Uterus (tissue), 4 donors: ENCODE measurements around the gene NT5C2. TPM values are rescaled to one million over a fixed set of nuclear protein-coding genes. Genes with fewer than 3 reads are reported as not detected.

ENCODE experiments used
- DNase-seq, 2 donors: peaks; one replicate each; pipeline ENCODE4 v3.0.0-alpha.2; 2019 to 2020
- H3K27ac ChIP-seq, 2 donors: fragments of 200-600 bp; sonication (generic); 1 replicate in 1 of 2; 2 replicates in 1 of 2; pipeline ENCODE4 v1.5.1; 2016 to 2018
- H3K27me3 ChIP-seq, 2 donors: fragments of 200-600 bp; sonication (generic); one replicate each; pipeline ENCODE4 v1.5.1; 2018 to 2019; ENCODE audit warnings: control low read depth in 1 of 2
- H3K36me3 ChIP-seq, 2 donors: fragments of 200-600 bp; sonication (generic); one replicate each; pipeline ENCODE4 v1.5.1; 2019; ENCODE audit warnings: control low read depth in 1 of 2
- H3K4me1 ChIP-seq, 2 donors: fragments of 200-600 bp; sonication (generic); one replicate each; pipeline ENCODE4 v1.5.1; 2018 to 2019; ENCODE audit warnings: control low read depth in 1 of 2
- H3K4me3 ChIP-seq, 2 donors: fragments of 200-600 bp; sonication (generic); 1 replicate in 1 of 2; 2 replicates in 1 of 2; pipeline ENCODE4 v1.5.1; 2018 to 2019; ENCODE audit warnings: mild to moderate bottlenecking in 1 of 2
- H3K9me3 ChIP-seq, 2 donors: fragments of 200-600 bp; sonication (generic); one replicate each; pipeline ENCODE4 v1.5.1; 2019; ENCODE audit warnings: control low read depth in 1 of 2
- POLR2A ChIP-seq, 2 donors: fragments of 450-650 bp; IDR thresholded peaks; one replicate each; pipeline ENCODE4 v1.6.1; 2016; ENCODE audit warnings: antibody characterized with exemption in 2 of 2, mild to moderate bottlenecking in 1 of 2, moderate library complexity in 1 of 2
- intact Hi-C: fragments of 100-400 bp; cut with DNase I; formaldehyde crosslinking; loops from one replicate; pipeline ENCODE4 v1.15.1; 2023; ENCODE audit warnings: low total_unique reads
- total RNA-seq, 4 donors: library from RNA; depleted of rRNA in 3 of 4; stranded (reverse); fragments of >200 nt in 3 of 4; gene quantifications; one replicate each; pipeline versions ENCODE4 v1.1.0 to v1.2.4, GENCODE V29; 2014 to 2023
- TF ChIP-seq, protein P1 (sequence below), 4 experiments: fragments of 200-600 bp in 2 of 4; fragments of 450-650 bp in 2 of 4; sonication (generic) in 2 of 4; IDR thresholded peaks; one replicate each; pipeline ENCODE4 v1.5.1; 2016 to 2019; ENCODE audit warnings: antibody characterized with exemption in 4 of 4, mild to moderate bottlenecking in 2 of 4, moderate library complexity in 1 of 4
- donor health status: DM: yes; HTN: yes; CAD: no.

Gene NT5C2
- total RNA-seq, 4 donors from 2014 or later, result 12.3 to 134 (median 99.4) TPM

GRCh38 chr10:103041391-103041790 is 151.7 kb downstream of the NT5C2 start:
- Histone ChIP-seq H3K36me3 (no peaks in the 10 kb centered on the region), H3K27ac (no peak overlapping the region), H3K4me3 (no peak overlapping the region), H3K27me3 (no peaks in the 10 kb centered on the region), H3K4me1 (no peaks in the 10 kb centered on the region), H3K9me3 (no peaks in the 10 kb centered on the region)
- TF ChIP-seq POLR2A (IDR thresholded peaks at IDR 0.05), result no peak
- TF ChIP-seq, protein P1, sequence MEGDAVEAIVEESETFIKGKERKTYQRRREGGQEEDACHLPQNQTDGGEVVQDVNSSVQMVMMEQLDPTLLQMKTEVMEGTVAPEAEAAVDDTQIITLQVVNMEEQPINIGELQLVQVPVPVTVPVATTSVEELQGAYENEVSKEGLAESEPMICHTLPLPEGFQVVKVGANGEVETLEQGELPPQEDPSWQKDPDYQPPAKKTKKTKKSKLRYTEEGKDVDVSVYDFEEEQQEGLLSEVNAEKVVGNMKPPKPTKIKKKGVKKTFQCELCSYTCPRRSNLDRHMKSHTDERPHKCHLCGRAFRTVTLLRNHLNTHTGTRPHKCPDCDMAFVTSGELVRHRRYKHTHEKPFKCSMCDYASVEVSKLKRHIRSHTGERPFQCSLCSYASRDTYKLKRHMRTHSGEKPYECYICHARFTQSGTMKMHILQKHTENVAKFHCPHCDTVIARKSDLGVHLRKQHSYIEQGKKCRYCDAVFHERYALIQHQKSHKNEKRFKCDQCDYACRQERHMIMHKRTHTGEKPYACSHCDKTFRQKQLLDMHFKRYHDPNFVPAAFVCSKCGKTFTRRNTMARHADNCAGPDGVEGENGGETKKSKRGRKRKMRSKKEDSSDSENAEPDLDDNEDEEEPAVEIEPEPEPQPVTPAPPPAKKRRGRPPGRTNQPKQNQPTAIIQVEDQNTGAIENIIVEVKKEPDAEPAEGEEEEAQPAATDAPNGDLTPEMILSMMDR (IDR thresholded peaks at IDR 0.05), result no peak
- intact Hi-C loops, result no loop called here
- no peak for DNase-seq

GRCh38 chr10:103040418-103040817 is 152.7 kb downstream of the NT5C2 start:
- H3K27me3 ChIP-seq, result no peaks in the 10 kb centered on the region
- H3K4me3 ChIP-seq, result no peak overlapping the region
- no peak overlapping the region for H3K27ac ChIP-seq
- intact Hi-C loops, result no loop called here
- TF ChIP-seq POLR2A (IDR thresholded peaks at IDR 0.05), result no peak
- TF ChIP-seq, protein P1 (IDR thresholded peaks at IDR 0.05), result no peak
- no peak for DNase-seq
- H3K36me3 ChIP-seq, result no peaks in the 10 kb centered on the region
- no peaks in the 10 kb centered on the region for H3K9me3 ChIP-seq
- no peaks in the 10 kb centered on the region for H3K4me1 ChIP-seq

DNA sequence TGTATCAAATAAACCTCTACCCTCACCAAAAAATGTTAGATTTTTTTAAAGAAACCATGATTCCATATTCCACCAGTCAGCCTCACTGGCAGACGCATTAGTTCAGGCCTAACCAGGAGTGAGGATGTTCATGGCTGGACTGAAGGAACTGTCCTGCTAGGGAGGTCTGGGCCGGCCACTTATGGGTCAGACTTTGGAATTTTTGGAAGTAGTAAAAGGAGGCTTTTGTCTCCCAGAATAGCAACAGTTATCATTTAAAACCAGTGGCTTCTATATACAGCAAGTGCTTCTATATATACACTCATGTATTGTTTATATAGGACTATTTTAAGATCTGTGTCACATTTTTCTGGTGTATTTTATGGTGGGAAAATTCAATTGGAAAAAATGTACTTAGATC is 154.5 kb downstream of the NT5C2 start:
- no peaks in the 10 kb centered on the region for H3K36me3 ChIP-seq
- H3K4me1 ChIP-seq, result no peaks in the 10 kb centered on the region
- H3K27me3 ChIP-seq, result no peaks in the 10 kb centered on the region
- TF ChIP-seq, protein P1 (IDR thresholded peaks at IDR 0.05), result no peak
- TF ChIP-seq POLR2A (IDR thresholded peaks at IDR 0.05), result no peak
- no peak overlapping the region for H3K4me3 ChIP-seq
- DNase-seq, result no peak
- no peak overlapping the region for H3K27ac ChIP-seq
- intact Hi-C loops, result no loop called here
- H3K9me3 ChIP-seq, result no peaks in the 10 kb centered on the region

Other genes starting within 250 kb of the NT5C2 start
- under 1 TPM in 2 of 4 donors, not detected in 2; 0.26 to 0.35 TPM for gene RPEL1, start 52.6 kb upstream of the NT5C2 start, total RNA-seq
- gene INA, start 83.9 kb upstream of the NT5C2 start, total RNA-seq, result under 1 TPM in 1 of 4 donors, not detected in 3; 0.55 TPM
- gene PCGF6, start 157.9 kb upstream of the NT5C2 start, total RNA-seq, result 10 to 100 TPM in 2 of 4 donors, 1 to 10 TPM in 2; 1.5 to 19.2 (median 9.7) TPM
- 1 to 10 TPM; 1.8 to 8.6 (median 6.0) TPM for gene TAF5, start 174.7 kb upstream of the NT5C2 start, total RNA-seq
- gene ATP5MK, start 203.2 kb upstream of the NT5C2 start, total RNA-seq, result 100 to 1,000 TPM in 3 of 4 donors, 10 to 100 TPM in 1; 74.1 to 379 (median 185) TPM
- gene PDCD11, start 203.4 kb upstream of the NT5C2 start, total RNA-seq, result 10 to 100 TPM in 2 of 4 donors, 1 to 10 TPM in 2; 7.4 to 39.0 (median 22.2) TPM